PC-9 (cell line): Measurements from ENCODE around the gene DBN1. TPM values are rescaled to one million over a fixed set of nuclear protein-coding genes. Genes with fewer than 3 reads are reported as not detected.

Source experiments
- BruUV-seq: library from RNA; stranded (reverse); fragments of 400-500 nt; replicated peaks from 2 replicates; lab custom pipeline; 2021; lab: Mats Ljungman, UMichigan
- CTCF ChIA-PET: fragments of 300-600 bp; sonication (Branson Sonifier 250); formaldehyde crosslinking; loops from one replicate; lab custom pipeline; 2022; ENCODE audit warnings: antibody characterized with exemption; lab: Charles Lee
- POLR2A ChIA-PET: fragments of 300-600 bp; sonication (Branson Sonifier 250); formaldehyde crosslinking; loops from one replicate; lab custom pipeline; 2022; ENCODE audit warnings: antibody characterized with exemption; ENCODE audit not compliant: unreplicated experiment; lab: Charles Lee
- DNase-seq, 2 experiments: peaks; one replicate each; pipeline versions ENCODE4 v3.0.0 to v3.0.0-alpha.2; 2015 to 2022; ENCODE audit warnings: mixed read lengths in 1 of 2
- H2AFZ ChIP-seq: fragments of 200-600 bp; sonication (generic); 2 replicates; pipeline ENCODE4 v1.8.1; 2017; ENCODE audit warnings: antibody characterized with exemption
- H3F3A ChIP-seq: fragments of 200-600 bp; sonication (generic); 2 replicates; pipeline ENCODE4 v1.8.1; 2017; ENCODE audit warnings: antibody characterized with exemption, mild to moderate bottlenecking, low read depth; ENCODE audit not compliant: insufficient read depth
- H3K27ac ChIP-seq: fragments of 200-600 bp; sonication (generic); 2 replicates; pipeline ENCODE4 v1.6.1; 2016; ENCODE audit warnings: mixed run types
- H3K27me3 ChIP-seq: fragments of 200-600 bp; sonication (generic); 2 replicates; pipeline ENCODE4 v1.6.1; 2016; ENCODE audit warnings: low read depth, mixed run types; ENCODE audit not compliant: insufficient read depth
- H3K36me3 ChIP-seq: fragments of 200-600 bp; sonication (generic); 2 replicates; pipeline ENCODE4 v1.6.1; 2016; ENCODE audit warnings: low read depth, mixed run types
- H3K4me1 ChIP-seq: fragments of 200-600 bp; sonication (generic); replicated peaks from 2 replicates; pipeline ENCODE4 v1.6.1; 2016; ENCODE audit warnings: mixed run types; ENCODE audit not compliant: insufficient read depth
- H3K4me2 ChIP-seq: fragments of 200-600 bp; sonication (generic); 2 replicates; pipeline ENCODE4 v1.6.1; 2017; ENCODE audit warnings: mixed run types
- H3K4me3 ChIP-seq: fragments of 200-600 bp; sonication (generic); 2 replicates; pipeline ENCODE4 v1.6.1; 2016; ENCODE audit warnings: mixed run types
- H3K79me2 ChIP-seq: fragments of 200-600 bp; sonication (generic); 2 replicates; pipeline ENCODE4 v1.6.1; 2017; ENCODE audit warnings: low read depth, mixed run types
- H3K9me2 ChIP-seq: fragments of 200-600 bp; sonication (generic); 2 replicates; pipeline ENCODE4 v1.8.1; 2017; ENCODE audit warnings: mild to moderate bottlenecking; ENCODE audit not compliant: insufficient read depth
- H3K9me3 ChIP-seq: fragments of 200-600 bp; sonication (generic); 2 replicates; pipeline ENCODE4 v1.8.1; 2016; ENCODE audit warnings: low read depth; ENCODE audit not compliant: insufficient read depth
- H4K20me1 ChIP-seq: fragments of 200-600 bp; sonication (generic); 2 replicates; pipeline ENCODE4 v1.8.1; 2017; ENCODE audit not compliant: insufficient read depth
- EZH2 ChIP-seq: fragments of 200-600 bp; sonication (generic); IDR thresholded peaks from 2 replicates; pipeline ENCODE4 v1.8.0; 2017; ENCODE audit warnings: antibody characterized with exemption, low read depth
- intact Hi-C: fragments of 100-400 bp; cut with micrococcal nuclease; formaldehyde crosslinking; loops from one replicate; pipeline ENCODE4 v1.10.0; 2022; ENCODE audit not compliant: unreplicated experiment
- total RNA-seq: library from RNA; stranded (reverse); gene quantifications from 2 replicates; pipeline ENCODE4 v1.2.3, GENCODE V29; 2021
- TF ChIP-seq, protein P1 (sequence below): fragments of 200-600 bp; sonication (generic); conservative IDR thresholded peaks from 2 replicates; pipeline ENCODE4 v1.6.1; 2017; ENCODE audit warnings: mixed run types, antibody characterized with exemption, mild to moderate bottlenecking, moderate library complexity

Gene DBN1
- total RNA-seq, 1 experiment from 2014 or later = 144 TPM

DNA sequence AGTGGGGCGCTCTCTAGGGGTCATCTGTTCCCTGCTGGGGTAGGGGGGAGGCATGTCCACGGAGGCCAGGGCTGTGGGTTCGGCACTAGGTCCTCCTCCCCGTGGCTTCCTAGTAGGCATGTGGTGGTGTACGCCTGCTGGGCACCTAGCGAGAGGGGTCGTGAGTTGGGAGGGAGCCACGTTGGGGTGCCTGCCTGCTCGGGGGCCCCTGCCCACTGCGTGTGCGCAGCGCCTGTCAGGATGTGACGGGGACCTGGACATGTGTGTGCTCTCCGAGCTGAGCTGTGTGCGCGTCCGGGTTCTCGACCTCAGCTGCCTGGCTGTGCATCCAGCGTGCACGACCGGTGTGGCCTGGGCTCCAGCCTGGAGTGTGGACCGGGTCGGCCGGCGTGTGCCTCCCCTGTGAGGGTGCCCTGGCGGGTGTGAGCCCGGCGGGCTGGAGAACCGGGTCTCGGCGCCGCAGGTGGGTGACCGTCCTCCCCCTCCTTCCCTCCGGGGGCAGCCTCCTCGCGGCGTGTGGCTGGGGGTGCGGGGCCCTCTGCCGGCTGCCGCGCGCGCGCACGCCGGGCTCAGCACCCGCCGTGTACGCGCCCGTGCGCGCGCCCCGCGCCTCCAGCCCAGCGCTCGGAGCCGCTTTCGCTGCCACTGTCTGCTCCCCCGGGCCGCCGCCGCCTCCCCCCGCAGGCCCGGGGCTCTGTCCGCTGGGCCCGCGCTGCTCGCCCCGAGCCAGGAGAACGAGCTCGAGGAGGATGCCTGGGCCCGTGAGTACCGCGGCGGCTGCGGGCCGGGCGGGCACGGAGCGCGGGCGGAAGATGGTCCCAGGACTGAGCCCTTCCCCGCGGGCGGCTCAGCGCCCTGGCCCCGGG lies 27.0 kb downstream of the DBN1 start, which contains the start of gene PRR7:
PRR7 (plus strand) TSS at position 615 of the 866 bp plus-strand sequence. CDS start 8,254 bp downstream, outside the sequence.
- no peaks in the 10 kb centered on the region for H3K9me3 ChIP-seq
- TF ChIP-seq EZH2 = no peak
- TF ChIP-seq, protein P1, sequence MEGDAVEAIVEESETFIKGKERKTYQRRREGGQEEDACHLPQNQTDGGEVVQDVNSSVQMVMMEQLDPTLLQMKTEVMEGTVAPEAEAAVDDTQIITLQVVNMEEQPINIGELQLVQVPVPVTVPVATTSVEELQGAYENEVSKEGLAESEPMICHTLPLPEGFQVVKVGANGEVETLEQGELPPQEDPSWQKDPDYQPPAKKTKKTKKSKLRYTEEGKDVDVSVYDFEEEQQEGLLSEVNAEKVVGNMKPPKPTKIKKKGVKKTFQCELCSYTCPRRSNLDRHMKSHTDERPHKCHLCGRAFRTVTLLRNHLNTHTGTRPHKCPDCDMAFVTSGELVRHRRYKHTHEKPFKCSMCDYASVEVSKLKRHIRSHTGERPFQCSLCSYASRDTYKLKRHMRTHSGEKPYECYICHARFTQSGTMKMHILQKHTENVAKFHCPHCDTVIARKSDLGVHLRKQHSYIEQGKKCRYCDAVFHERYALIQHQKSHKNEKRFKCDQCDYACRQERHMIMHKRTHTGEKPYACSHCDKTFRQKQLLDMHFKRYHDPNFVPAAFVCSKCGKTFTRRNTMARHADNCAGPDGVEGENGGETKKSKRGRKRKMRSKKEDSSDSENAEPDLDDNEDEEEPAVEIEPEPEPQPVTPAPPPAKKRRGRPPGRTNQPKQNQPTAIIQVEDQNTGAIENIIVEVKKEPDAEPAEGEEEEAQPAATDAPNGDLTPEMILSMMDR = no peak
- 0 out of 2 replicates have a peak within 1 kb of the TSS, but pooled peaks have one; percentile 49 for H2AFZ ChIP-seq
- H3K4me1 ChIP-seq = peaks cover 18% of the 10 kb centered on the region
- no peaks in the 10 kb centered on the region for H3K36me3 ChIP-seq
- intact Hi-C loops = no loop called here
- peak within 1 kb of the TSS; percentile 78 for H3K27ac ChIP-seq
- ChIA-PET CTCF (interaction anchor here (0.6 kb wide), 2 partner anchors 20 to 127 kb away, joined by 3 to 4 read pairs; partner anchors contain the start of gene GRK6), POLR2A (interaction anchor here (0.5 to 1.6 kb wide), 4 partner anchors 20 to 326 kb away, joined by 4 to 31 read pairs (median 9); partner anchors contain the start of gene GRK6)
- peak within 1 kb of the TSS; percentile 90 for H3K4me2 ChIP-seq
- H4K20me1 ChIP-seq = peaks cover 22% of the 10 kb centered on the region
- no peaks in the 10 kb centered on the region for H3K27me3 ChIP-seq
- peak in 1 of 2 experiments; percentile 73 for DNase-seq
- no TSS peak for BruUV-seq
- H3K79me2 ChIP-seq = peaks cover 39% of the 10 kb centered on the region
- H3K4me3 ChIP-seq = peak within 1 kb of the TSS; percentile 68
- no peaks in the 10 kb centered on the region for H3K9me2 ChIP-seq
- peaks cover 44% of the 10 kb centered on the region for H3F3A ChIP-seq

DNA sequence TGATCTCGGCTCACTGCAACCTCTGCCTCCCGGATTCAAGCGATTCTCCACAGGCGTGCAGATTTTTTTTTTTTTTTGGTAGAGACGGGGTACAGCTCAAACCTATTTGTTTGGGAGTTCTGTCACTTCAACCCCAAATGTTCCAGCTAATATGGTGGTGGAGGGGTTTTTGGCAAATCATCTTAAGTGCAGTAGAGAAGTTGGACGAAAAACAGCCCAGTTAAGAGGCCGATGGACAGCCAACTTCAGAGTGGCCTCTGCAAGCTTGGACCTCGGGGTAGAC lies 27.6 kb downstream of the DBN1 start:
- no peak for DNase-seq
- no TSS peak for BruUV-seq
- peak overlapping the region; percentile 90 for H3K4me2 ChIP-seq
- H4K20me1 ChIP-seq = peaks cover 22% of the 10 kb centered on the region
- peaks cover 18% of the 10 kb centered on the region for H3K4me1 ChIP-seq
- no peaks in the 10 kb centered on the region for H3K9me2 ChIP-seq
- intact Hi-C loops = no loop called here
- no peaks in the 10 kb centered on the region; the same call in 1 of the 2 replicates for H3K36me3 ChIP-seq
- H3K27me3 ChIP-seq = no peaks in the 10 kb centered on the region
- H3K79me2 ChIP-seq = peaks cover 39% of the 10 kb centered on the region
- ChIA-PET POLR2A (interaction anchor here (0.5 to 0.6 kb wide), 3 partner anchors 20 to 325 kb away, joined by 4 to 11 read pairs (median 7); partner anchors contain the start of gene GRK6), CTCF (interaction anchor here (0.6 to 0.7 kb wide), 3 partner anchors 20 to 145 kb away, joined by 3 to 4 read pairs (median 3); partner anchors contain the start of gene GRK6)
- TF ChIP-seq, protein P1 = no peak
- no peak for TF ChIP-seq EZH2
- H3F3A ChIP-seq = peaks cover 44% of the 10 kb centered on the region
- H2AFZ ChIP-seq = no peak overlapping the region
- no peak overlapping the region for H3K27ac ChIP-seq
- peak overlapping the region; percentile 67; the same call in 1 of the 2 replicates for H3K4me3 ChIP-seq
- H3K9me3 ChIP-seq = no peaks in the 10 kb centered on the region
